Osteocyte (in vitro differentiated cells): ENCODE data around the gene AP1S1. TPM values are rescaled to one million over a fixed set of nuclear protein-coding genes. Genes with fewer than 3 reads are reported as not detected.
A peak's percentile ranks its signal among the peaks of the same experiment; 100 is the strongest.

Experiments
- DNase-seq: peaks from one replicate; pipeline ENCODE4 v3.0.0; 2021; ENCODE audit warnings: mixed read lengths; ENCODE audit not compliant: unreplicated experiment; ENCODE audit errors: extremely low spot score
- H3K27ac Mint-ChIP-seq: one replicate; pipeline ENCODE4 v1.8.0; 2021; ENCODE audit warnings: mild to moderate bottlenecking, mixed read lengths; ENCODE audit not compliant: unreplicated experiment
- H3K27me3 Mint-ChIP-seq: one replicate; pipeline ENCODE4 v1.8.0; 2021; ENCODE audit warnings: mixed read lengths; ENCODE audit not compliant: unreplicated experiment
- H3K36me3 Mint-ChIP-seq: one replicate; pipeline ENCODE4 v1.8.0; 2021; ENCODE audit warnings: mixed read lengths; ENCODE audit not compliant: unreplicated experiment
- H3K4me1 Mint-ChIP-seq: one replicate; pipeline ENCODE4 v1.8.0; 2021; ENCODE audit warnings: mixed read lengths; ENCODE audit not compliant: unreplicated experiment
- H3K4me3 Mint-ChIP-seq: one replicate; pipeline ENCODE4 v1.8.0; 2021; ENCODE audit warnings: mild to moderate bottlenecking, moderate library complexity, mixed read lengths; ENCODE audit not compliant: unreplicated experiment
- H3K9me3 Mint-ChIP-seq: one replicate; pipeline ENCODE4 v1.8.0; 2021; ENCODE audit warnings: mixed read lengths; ENCODE audit not compliant: unreplicated experiment
- total RNA-seq: library from RNA; stranded (reverse); gene quantifications from 2 replicates; pipeline ENCODE4 v1.2.1, GENCODE V29; 2021
- TF ChIP-seq, protein P1 (sequence below): fragments of 200-600 bp; sonication (generic); IDR thresholded peaks from 2 replicates; pipeline ENCODE4 v1.5.0; 2021; ENCODE audit warnings: antibody characterized with exemption, mild to moderate bottlenecking, moderate library complexity

Gene AP1S1
- total RNA-seq, 1 donor from 2014 or later = 57.9 TPM

GRCh38 chr7:101164071-101164840, 10.0 kb downstream of the AP1S1 start:
- peaks cover 36% of the 10 kb centered on the region for H3K4me1 Mint-ChIP-seq
- no peak overlapping the region for H3K27ac Mint-ChIP-seq
- H3K4me3 Mint-ChIP-seq = peak overlapping the region; percentile 53
- peaks cover 43% of the 10 kb centered on the region for H3K27me3 Mint-ChIP-seq
- TF ChIP-seq, protein P1, sequence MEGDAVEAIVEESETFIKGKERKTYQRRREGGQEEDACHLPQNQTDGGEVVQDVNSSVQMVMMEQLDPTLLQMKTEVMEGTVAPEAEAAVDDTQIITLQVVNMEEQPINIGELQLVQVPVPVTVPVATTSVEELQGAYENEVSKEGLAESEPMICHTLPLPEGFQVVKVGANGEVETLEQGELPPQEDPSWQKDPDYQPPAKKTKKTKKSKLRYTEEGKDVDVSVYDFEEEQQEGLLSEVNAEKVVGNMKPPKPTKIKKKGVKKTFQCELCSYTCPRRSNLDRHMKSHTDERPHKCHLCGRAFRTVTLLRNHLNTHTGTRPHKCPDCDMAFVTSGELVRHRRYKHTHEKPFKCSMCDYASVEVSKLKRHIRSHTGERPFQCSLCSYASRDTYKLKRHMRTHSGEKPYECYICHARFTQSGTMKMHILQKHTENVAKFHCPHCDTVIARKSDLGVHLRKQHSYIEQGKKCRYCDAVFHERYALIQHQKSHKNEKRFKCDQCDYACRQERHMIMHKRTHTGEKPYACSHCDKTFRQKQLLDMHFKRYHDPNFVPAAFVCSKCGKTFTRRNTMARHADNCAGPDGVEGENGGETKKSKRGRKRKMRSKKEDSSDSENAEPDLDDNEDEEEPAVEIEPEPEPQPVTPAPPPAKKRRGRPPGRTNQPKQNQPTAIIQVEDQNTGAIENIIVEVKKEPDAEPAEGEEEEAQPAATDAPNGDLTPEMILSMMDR = no peak
- peak; percentile 89 for DNase-seq
- peaks cover 7% of the 10 kb centered on the region for H3K36me3 Mint-ChIP-seq
- no peaks in the 10 kb centered on the region for H3K9me3 Mint-ChIP-seq

- Mint-ChIP-seq H3K27ac (no peak within 1 kb of the TSS), H3K36me3 (peaks cover 3% of the 10 kb centered on the region), H3K4me3 (peak within 1 kb of the TSS; percentile 74), H3K9me3 (no peaks in the 10 kb centered on the region), H3K27me3 (peaks cover 54% of the 10 kb centered on the region), H3K4me1 (peaks cover 43% of the 10 kb centered on the region)
- peak; percentile 95 for DNase-seq
- TF ChIP-seq, protein P1 = no peak
Observed at GRCh38 chr7:101165075-101165957, 11.0 kb downstream of the AP1S1 start, which contains the start of gene VGF. Gene VGF, minus strand, starts transcription at chr7:101165569. Its CDS starts 726 bp downstream, at chr7:101164843.

DNA sequence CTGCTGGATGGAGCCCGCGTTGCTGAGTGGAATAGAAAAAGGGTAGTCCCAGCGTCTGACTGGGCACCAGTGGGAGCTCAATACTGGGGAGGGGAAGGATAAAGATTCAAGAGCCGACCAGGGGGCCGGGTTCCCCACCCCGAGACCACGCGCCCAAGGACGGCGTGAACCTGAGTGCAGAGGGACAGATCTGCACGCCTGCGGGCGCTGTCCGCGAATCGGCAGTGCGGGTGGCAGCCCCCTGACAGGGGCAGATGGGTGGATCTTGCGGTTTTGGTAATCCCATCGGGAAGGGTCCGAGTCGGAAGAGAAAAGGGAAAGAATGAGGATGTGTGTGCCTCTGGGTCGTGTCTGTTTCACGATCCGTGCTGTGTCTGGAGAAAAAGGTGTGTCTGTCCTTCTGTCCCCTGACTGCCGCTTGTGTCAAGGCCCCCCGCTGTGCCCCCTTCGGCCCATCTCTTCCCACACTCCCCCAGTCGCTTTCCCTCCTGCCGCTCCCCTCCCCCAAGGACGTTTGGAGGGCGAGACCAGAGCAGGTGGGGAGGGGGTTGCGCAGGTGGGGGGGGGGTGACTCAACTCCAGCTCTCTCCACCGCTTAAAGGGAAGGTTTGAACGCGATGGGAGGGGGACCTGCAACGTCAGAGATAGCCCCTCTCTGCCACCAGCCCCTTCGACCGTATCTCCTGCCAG, 11.8 kb downstream of the AP1S1 start:
- TF ChIP-seq, protein P1 = no peak
- H3K27me3 Mint-ChIP-seq = peaks cover 61% of the 10 kb centered on the region
- no peak for DNase-seq
- peaks cover 47% of the 10 kb centered on the region for H3K4me1 Mint-ChIP-seq
- no peaks in the 10 kb centered on the region for H3K9me3 Mint-ChIP-seq
- peaks cover 2% of the 10 kb centered on the region for H3K36me3 Mint-ChIP-seq
- H3K27ac Mint-ChIP-seq = no peak overlapping the region
- H3K4me3 Mint-ChIP-seq = peak overlapping the region; percentile 74

GRCh38 chr7:101166648-101166908, 12.3 kb downstream of the AP1S1 start:
- Mint-ChIP-seq H3K27ac (no peak overlapping the region), H3K27me3 (peaks cover 66% of the 10 kb centered on the region), H3K36me3 (no peaks in the 10 kb centered on the region), H3K4me1 (peaks cover 52% of the 10 kb centered on the region), H3K9me3 (no peaks in the 10 kb centered on the region), H3K4me3 (no peak overlapping the region)
- TF ChIP-seq, protein P1 = no peak
- no peak for DNase-seq
